K562 (cell line): ENCODE data around the gene HSFX3.
"Not testable (repeated sequence)": the region's sequence is repeated elsewhere in the genome, so short reads cannot be mapped to it uniquely, and the experiment has no call there.

Source experiments
- ARID2 ChIP-seq: fragments of 450-650 bp; IDR thresholded peaks from 2 replicates; pipeline ENCODE4 v1.6.1; 2017; ENCODE audit warnings: antibody characterized with exemption, mild to moderate bottlenecking
- BCL6 ChIP-seq: fragments of 250-450 bp; sonication (Bioruptor Pico); IDR thresholded peaks from 2 replicates; pipeline ENCODE4 v1.4.0; 2020

GRCh38 chrX:149573456-149573855 is 23.7 kb upstream of the HSFX3 start:
- TF ChIP-seq ARID2; BCL6 (CRISPR knock-in tag): not testable (repeated sequence)
